Neuronal stem cell (in vitro differentiated cells): ENCODE results near the gene CD44.

Experiments used
- DNase-seq: peaks from one replicate; pipeline ENCODE4 v3.0.0-alpha.2; 2013; ENCODE audit warnings: low spot score
- H2AFZ ChIP-seq: one replicate; pipeline ENCODE4 v1.6.1; 2013; ENCODE audit warnings: mild to moderate bottlenecking, low read length, inconsistent platforms
- H2AK5ac ChIP-seq: 2 replicates; pipeline ENCODE4 v1.6.1; 2013; ENCODE audit warnings: low read depth, mild to moderate bottlenecking, inconsistent platforms, low read length, moderate library complexity, mixed read lengths
- H2BK120ac ChIP-seq: 2 replicates; pipeline ENCODE4 v1.6.1; 2013; ENCODE audit warnings: low read depth, mild to moderate bottlenecking, inconsistent platforms, low read length, moderate library complexity, mixed read lengths
- H2BK12ac ChIP-seq: one replicate; pipeline ENCODE4 v1.6.1; 2013; ENCODE audit warnings: low read length, inconsistent platforms
- H2BK15ac ChIP-seq: 2 replicates; pipeline ENCODE4 v1.6.1; 2013; ENCODE audit warnings: mild to moderate bottlenecking, low read length, inconsistent platforms, mixed read lengths
- H2BK5ac ChIP-seq: one replicate; pipeline ENCODE4 v1.6.1; 2013; ENCODE audit warnings: inconsistent platforms, mild to moderate bottlenecking, low read length, moderate library complexity
- H3K14ac ChIP-seq: one replicate; pipeline ENCODE4 v1.6.1; 2013; ENCODE audit warnings: low read length, inconsistent platforms
- H3K18ac ChIP-seq: 2 replicates; pipeline ENCODE4 v1.6.1; 2013; ENCODE audit warnings: low read length, inconsistent platforms
- H3K23ac ChIP-seq: 2 replicates; pipeline ENCODE4 v1.6.1; 2013; ENCODE audit warnings: low read depth, mild to moderate bottlenecking, mixed read lengths, low read length, inconsistent platforms; ENCODE audit not compliant: poor library complexity
- H3K27ac ChIP-seq: replicated peaks from 3 replicates; pipeline ENCODE4 v1.5.1; 2013; ENCODE audit warnings: low read length, inconsistent platforms
- H3K27me3 ChIP-seq, 3 experiments: 2 replicates each; pipeline ENCODE4 v1.6.1; 2013; ENCODE audit warnings: low read length in 3 of 3, mild to moderate bottlenecking in 2 of 3, inconsistent platforms in 1 of 3, low read depth in 1 of 3, mixed read lengths in 1 of 3, moderate library complexity in 1 of 3; ENCODE audit not compliant: control insufficient read depth in 3 of 3, insufficient read depth in 3 of 3
- H3K36me3 ChIP-seq, 2 donors: replicated peaks in 1 of 2; 2 replicates each; pipeline ENCODE4 v1.6.1; 2013; ENCODE audit warnings: low read length in 2 of 2; ENCODE audit not compliant: control insufficient read depth in 2 of 2, insufficient read depth in 2 of 2
- H3K4ac ChIP-seq: 2 replicates; pipeline ENCODE4 v1.6.1; 2013; ENCODE audit warnings: inconsistent platforms, mild to moderate bottlenecking, low read length, moderate library complexity
- H3K4me1 ChIP-seq, 2 donors: 1 replicate in 1 of 2; 2 replicates in 1 of 2; pipeline ENCODE4 v1.6.1; 2013; ENCODE audit warnings: low read length in 2 of 2, low read depth in 1 of 2; ENCODE audit not compliant: control insufficient read depth in 2 of 2, insufficient read depth in 1 of 2
- H3K4me2 ChIP-seq: one replicate; pipeline ENCODE4 v1.6.1; 2013; ENCODE audit warnings: mild to moderate bottlenecking, low read length, inconsistent platforms; ENCODE audit not compliant: insufficient read depth, poor library complexity, severe bottlenecking
- H3K4me3 ChIP-seq, 2 donors: 2 replicates each; pipeline ENCODE4 v1.5.1; 2013; ENCODE audit warnings: low read length in 2 of 2, mild to moderate bottlenecking in 2 of 2, inconsistent platforms in 1 of 2, moderate library complexity in 1 of 2
- H3K79me1 ChIP-seq: one replicate; pipeline ENCODE4 v1.6.1; 2013; ENCODE audit warnings: low read depth, mild to moderate bottlenecking, inconsistent platforms, low read length, moderate library complexity
- H3K9ac ChIP-seq: one replicate; pipeline ENCODE4 v1.6.1; 2013; ENCODE audit warnings: mild to moderate bottlenecking, low read depth, low read length, inconsistent platforms; ENCODE audit not compliant: poor library complexity
- H3K9me3 ChIP-seq, 2 donors: replicated peaks in 1 of 2; 2 replicates each; pipeline versions ENCODE3 to v1.6.1; 2013; ENCODE audit warnings: low read length in 2 of 2, mild to moderate bottlenecking in 2 of 2, inconsistent platforms in 1 of 2, low read depth in 1 of 2, mixed read lengths in 1 of 2, moderate library complexity in 1 of 2; ENCODE audit not compliant: control insufficient read depth in 2 of 2, insufficient read depth in 1 of 2
- H4K8ac ChIP-seq: one replicate; pipeline ENCODE4 v1.6.1; 2013; ENCODE audit warnings: low read depth, mild to moderate bottlenecking, inconsistent platforms, low read length, moderate library complexity
- H4K91ac ChIP-seq: one replicate; pipeline ENCODE4 v1.6.1; 2013; ENCODE audit warnings: low read length, low read depth, mild to moderate bottlenecking, inconsistent platforms; ENCODE audit not compliant: poor library complexity
- WGBS, 2 donors: extraction: QIAGEN DNeasy Blood & Tissue Kit; methylation state at CpG; one replicate each; pipeline ENCODE4 v1.1.7; 2013; ENCODE audit warnings: missing lambda C conversion rate in 2 of 2, mixed read lengths in 1 of 2; ENCODE audit not compliant: insufficient read length in 2 of 2, insufficient replicate concordance in 1 of 2; ENCODE audit errors: extremely low coverage in 2 of 2; 5-methylcytosine and 5-hydroxymethylcytosine counted together

The CD44 gene

GRCh38 chr11:35233518-35233917, 94.5 kb downstream of the CD44 start:
- Histone ChIP-seq H3K14ac (no peak overlapping the region), H2BK5ac (no peak overlapping the region), H3K18ac (no peak overlapping the region), H3K23ac (no peak overlapping the region), H3K4me2 (no peak overlapping the region), H2BK12ac (no peak overlapping the region), H2BK15ac (no peak overlapping the region), H3K9ac (no peak overlapping the region), H4K8ac (no peak overlapping the region), H3K79me1 (no peaks in the 10 kb centered on the region), H3K9me3 (peaks cover 0 to 6% of the 10 kb centered on the region in 2 donors), H3K36me3 (no peaks in the 10 kb centered on the region), H3K27me3 (no peaks in the 10 kb centered on the region), H3K4ac (no peak overlapping the region), H3K4me3 (no peak overlapping the region), H3K4me1 (peaks cover 0 to 1% of the 10 kb centered on the region in 2 donors), H4K91ac (no peak overlapping the region), H2BK120ac (no peak overlapping the region), H2AK5ac (no peak overlapping the region), H3K27ac (no peak overlapping the region), H2AFZ (no peak overlapping the region)
- no peak for DNase-seq
- no CpG with 5 or more reads among the region's 1 CpG for WGBS, 2 donors

- H4K8ac ChIP-seq = no peak overlapping the region
- no peak overlapping the region for H2AFZ ChIP-seq
- WGBS, 2 donors = no CpG with 5 or more reads among the region's 3 CpGs
- H3K27ac ChIP-seq = no peak overlapping the region
- H3K4me1 ChIP-seq = no peaks in the 10 kb centered on the region
- H2BK120ac ChIP-seq = no peak overlapping the region
- H3K4me3 ChIP-seq = no peak overlapping the region
- no peak for DNase-seq
- H2BK12ac ChIP-seq = no peak overlapping the region
- H2BK5ac ChIP-seq = no peak overlapping the region
- no peaks in the 10 kb centered on the region for H3K79me1 ChIP-seq
- no peak overlapping the region for H2AK5ac ChIP-seq
- H3K23ac ChIP-seq = no peak overlapping the region
- H3K14ac ChIP-seq = no peak overlapping the region
- no peaks in the 10 kb centered on the region for H3K36me3 ChIP-seq
- H3K4me2 ChIP-seq = no peak overlapping the region
- H3K18ac ChIP-seq = no peak overlapping the region
- no peak overlapping the region for H3K4ac ChIP-seq
- peaks cover 0 to 6% of the 10 kb centered on the region in 2 donors for H3K9me3 ChIP-seq
- no peak overlapping the region for H2BK15ac ChIP-seq
- no peak overlapping the region for H3K9ac ChIP-seq
- no peaks in the 10 kb centered on the region for H3K27me3 ChIP-seq
- H4K91ac ChIP-seq = no peak overlapping the region
Observed at GRCh38 chr11:35234460-35235156, 95.6 kb downstream of the CD44 start.

GRCh38 chr11:35235157-35235468, 96.1 kb downstream of the CD44 start:
- no peak overlapping the region for H2BK12ac ChIP-seq
- H3K4ac ChIP-seq = no peak overlapping the region
- peaks cover 0 to 6% of the 10 kb centered on the region in 2 donors for H3K9me3 ChIP-seq
- H3K4me2 ChIP-seq = no peak overlapping the region
- no peak overlapping the region for H2BK120ac ChIP-seq
- H2AK5ac ChIP-seq = no peak overlapping the region
- no peak overlapping the region for H3K14ac ChIP-seq
- H3K23ac ChIP-seq = no peak overlapping the region
- H2BK15ac ChIP-seq = no peak overlapping the region
- no peak overlapping the region for H4K91ac ChIP-seq
- no peaks in the 10 kb centered on the region for H3K79me1 ChIP-seq
- no peaks in the 10 kb centered on the region for H3K27me3 ChIP-seq
- H3K4me1 ChIP-seq = no peaks in the 10 kb centered on the region
- H4K8ac ChIP-seq = no peak overlapping the region
- no peaks in the 10 kb centered on the region for H3K36me3 ChIP-seq
- no peak overlapping the region for H2BK5ac ChIP-seq
- DNase-seq = no peak
- no peak overlapping the region for H3K18ac ChIP-seq
- H3K9ac ChIP-seq = no peak overlapping the region
- H3K4me3 ChIP-seq = no peak overlapping the region
- WGBS, 2 donors = no CpG with 5 or more reads among the region's 2 CpGs
- H3K27ac ChIP-seq = no peak overlapping the region
- no peak overlapping the region for H2AFZ ChIP-seq

GRCh38 chr11:35235498-35235897, 96.5 kb downstream of the CD44 start:
- no CpG with 5 or more reads among the region's 1 CpG for WGBS, 2 donors
- Histone ChIP-seq H2BK15ac (no peak overlapping the region), H3K79me1 (no peaks in the 10 kb centered on the region), H3K9me3 (peaks cover 0 to 6% of the 10 kb centered on the region in 2 donors), H3K4ac (no peak overlapping the region), H3K27ac (no peak overlapping the region), H3K23ac (no peak overlapping the region), H2BK12ac (no peak overlapping the region), H2AK5ac (no peak overlapping the region), H4K91ac (no peak overlapping the region), H3K27me3 (no peaks in the 10 kb centered on the region), H3K36me3 (no peaks in the 10 kb centered on the region), H3K9ac (no peak overlapping the region), H2BK120ac (no peak overlapping the region), H3K18ac (no peak overlapping the region), H2AFZ (no peak overlapping the region), H3K4me3 (no peak overlapping the region), H3K4me1 (no peaks in the 10 kb centered on the region), H3K4me2 (no peak overlapping the region), H4K8ac (no peak overlapping the region), H2BK5ac (no peak overlapping the region), H3K14ac (no peak overlapping the region)
- DNase-seq = no peak
